Activated naive CD4-positive, alpha-beta T cell treated with anti-CD3 and anti-CD28 coated beads for 36 hours (primary cell): ENCODE data around the gene ACMSD. TPM values are rescaled to one million over a fixed set of nuclear protein-coding genes. Genes with fewer than 3 reads are reported as not detected.
"Not testable (repeated sequence)": the region's sequence is repeated elsewhere in the genome, so short reads cannot be mapped to it uniquely, and the experiment has no call there.

Experiments
- CTCF ChIA-PET: fragments of 350-600 bp; sonication (Branson Sonifier 250); formaldehyde crosslinking; loops from one replicate; lab custom pipeline; 2021; ENCODE audit warnings: antibody characterized with exemption; lab: Charles Lee
- DNase-seq: peaks from one replicate; pipeline ENCODE4 v3.0.0-alpha.2; 2020
- H3K27ac Mint-ChIP-seq: one replicate; pipeline ENCODE4 v1.8.0; 2021; ENCODE audit warnings: mild to moderate bottlenecking, mixed read lengths
- H3K27me3 Mint-ChIP-seq: one replicate; pipeline ENCODE4 v1.8.0; 2021; ENCODE audit warnings: low read depth, mixed read lengths
- H3K36me3 Mint-ChIP-seq: one replicate; pipeline ENCODE4 v1.8.0; 2021; ENCODE audit warnings: low read depth, mixed read lengths
- H3K4me1 Mint-ChIP-seq: one replicate; pipeline ENCODE4 v1.8.0; 2021; ENCODE audit warnings: low read depth, mixed read lengths
- H3K4me3 Mint-ChIP-seq: one replicate; pipeline ENCODE4 v1.8.0; 2021; ENCODE audit warnings: mild to moderate bottlenecking, moderate library complexity, mixed read lengths
- H3K9me3 Mint-ChIP-seq: one replicate; pipeline ENCODE4 v1.8.0; 2021; ENCODE audit warnings: mixed read lengths
- intact Hi-C: fragments of 100-400 bp; cut with micrococcal nuclease; formaldehyde crosslinking; loops from one replicate; pipeline ENCODE4 v1.15.1; 2023
- total RNA-seq, 2 experiments: library from RNA; stranded (reverse); gene quantifications; one replicate each; pipeline ENCODE4 v1.2.3, GENCODE V29; 2021

ACMSD gene
- total RNA-seq, 2 experiments from 2014 or later: not detected

- peaks cover 9% of the 10 kb centered on the region for H3K27me3 Mint-ChIP-seq
- DNase-seq: no peak
- no peak overlapping the region for H3K27ac Mint-ChIP-seq
- no peak overlapping the region for H3K4me3 Mint-ChIP-seq
- H3K36me3 Mint-ChIP-seq: peaks cover 2% of the 10 kb centered on the region
- intact Hi-C loops: no loop called here
- no peaks in the 10 kb centered on the region for H3K4me1 Mint-ChIP-seq
- CTCF ChIA-PET: no interaction called here
- peaks cover 2% of the 10 kb centered on the region for H3K9me3 Mint-ChIP-seq
These were observed 14.6 kb upstream of the ACMSD start for GRCh38 chr2:134823832-134824231.

GRCh38 chr2:134825716-134826115 lies 12.7 kb upstream of the ACMSD start:
- DNase-seq, H3K27me3 Mint-ChIP-seq, H3K4me1 Mint-ChIP-seq, CTCF ChIA-PET, H3K9me3 Mint-ChIP-seq, H3K27ac Mint-ChIP-seq, H3K4me3 Mint-ChIP-seq, H3K36me3 Mint-ChIP-seq, intact Hi-C loops: not testable (repeated sequence)

DNA sequence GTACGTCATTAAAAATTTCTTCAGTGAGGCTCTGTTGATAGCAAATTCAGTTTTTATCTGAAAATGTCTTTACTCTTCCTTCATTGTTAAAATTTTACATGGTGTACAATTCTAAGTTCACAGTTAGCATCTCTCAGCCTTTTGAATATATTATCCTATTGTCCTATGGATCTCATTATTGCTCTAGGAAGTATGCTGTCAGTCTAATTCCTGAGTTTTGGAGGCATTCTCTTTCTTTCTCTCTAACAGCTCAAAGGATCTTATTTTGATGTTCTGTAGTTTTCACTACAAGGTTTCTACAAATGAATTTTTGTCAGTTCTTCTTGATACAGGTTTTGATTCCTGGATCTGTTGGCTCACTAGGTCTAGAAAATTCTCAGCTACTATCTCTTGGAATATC lies 2.9 kb upstream of the ACMSD start:
- no peak overlapping the region for H3K4me3 Mint-ChIP-seq

GRCh38 chr2:134836986-134837385 lies 1.4 kb upstream of the ACMSD start:
- Mint-ChIP-seq H3K4me3 (no peak overlapping the region), H3K4me1 (no peaks in the 10 kb centered on the region), H3K27ac (no peak overlapping the region), H3K36me3 (no peaks in the 10 kb centered on the region), H3K27me3 (peaks cover 8% of the 10 kb centered on the region), H3K9me3 (peaks cover 14% of the 10 kb centered on the region)
- DNase-seq: no peak
- CTCF ChIA-PET: no interaction called here
- intact Hi-C loops: no loop called here

More for the DNA sequence above, 2.9 kb upstream of the ACMSD start:
- Mint-ChIP-seq H3K9me3 (peaks cover 16% of the 10 kb centered on the region), H3K27me3 (peaks cover 5% of the 10 kb centered on the region), H3K4me1 (no peaks in the 10 kb centered on the region), H3K36me3 (no peaks in the 10 kb centered on the region), H3K27ac (no peak overlapping the region)
- intact Hi-C loops: no loop called here
- CTCF ChIA-PET: no interaction called here
- DNase-seq: no peak

DNA sequence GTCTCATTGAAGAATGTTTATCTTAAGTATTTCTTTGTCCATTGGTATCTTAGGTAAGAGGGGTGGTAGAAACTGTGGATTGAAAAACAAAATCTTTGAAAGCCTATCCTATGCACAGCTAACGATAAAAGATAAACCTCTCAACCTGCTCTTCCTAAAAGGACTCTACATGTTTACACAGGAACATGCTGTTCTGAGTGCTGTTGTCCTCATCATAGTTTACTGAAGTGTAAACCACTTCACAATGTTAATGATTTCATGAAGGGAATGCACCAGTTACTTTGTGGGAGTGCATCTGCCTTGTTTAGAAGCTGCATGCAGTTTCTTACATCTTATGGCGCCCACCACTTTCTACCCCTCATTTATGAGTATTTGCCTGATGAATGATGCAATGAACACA lies 1.2 kb downstream of the ACMSD start:
- Mint-ChIP-seq H3K9me3 (peaks cover 14% of the 10 kb centered on the region), H3K27ac (no peak overlapping the region), H3K27me3 (peaks cover 8% of the 10 kb centered on the region), H3K36me3 (no peaks in the 10 kb centered on the region), H3K4me1 (no peaks in the 10 kb centered on the region), H3K4me3 (no peak overlapping the region)
- CTCF ChIA-PET: no interaction called here
- DNase-seq: no peak
- intact Hi-C loops: no loop called here

- Mint-ChIP-seq H3K36me3 (no peaks in the 10 kb centered on the region), H3K27me3 (peaks cover 6% of the 10 kb centered on the region), H3K27ac (no peak overlapping the region), H3K4me3 (no peak overlapping the region), H3K9me3 (peaks cover 4% of the 10 kb centered on the region), H3K4me1 (no peaks in the 10 kb centered on the region)
- intact Hi-C loops: no loop called here
- no peak for DNase-seq
- CTCF ChIA-PET: no interaction called here
These were observed 4.6 kb downstream of the ACMSD start for GRCh38 chr2:134842930-134843490.

- Mint-ChIP-seq H3K36me3 (no peaks in the 10 kb centered on the region), H3K27ac (no peak overlapping the region), H3K4me1 (no peaks in the 10 kb centered on the region), H3K9me3 (peaks cover 7% of the 10 kb centered on the region), H3K4me3 (no peak overlapping the region), H3K27me3 (peaks cover 6% of the 10 kb centered on the region)
- no peak for DNase-seq
- CTCF ChIA-PET: no interaction called here
- intact Hi-C loops: no loop called here
These were observed 5.6 kb downstream of the ACMSD start for GRCh38 chr2:134843968-134844367.

DNA sequence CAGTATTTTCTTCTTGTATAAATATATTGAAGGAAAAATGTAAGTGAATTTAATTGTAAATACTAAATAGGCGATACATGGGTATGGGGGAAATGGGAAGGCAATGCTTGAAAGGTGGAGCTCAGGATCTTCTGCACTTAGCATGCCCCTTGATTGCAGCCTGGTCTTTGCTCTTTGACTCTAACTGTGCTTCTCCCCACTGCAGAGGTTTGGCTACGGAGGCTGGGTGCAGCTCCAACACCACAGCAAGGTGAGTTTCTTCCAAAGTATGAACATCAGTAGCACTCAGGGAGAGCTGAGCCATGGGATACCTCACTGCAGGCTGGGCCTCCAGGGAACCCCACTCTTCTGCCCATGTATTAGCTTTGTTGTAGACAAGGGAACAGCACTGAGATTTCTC lies 6.6 kb downstream of the ACMSD start:
- DNase-seq: no peak
- H3K4me1 Mint-ChIP-seq: no peaks in the 10 kb centered on the region
- no peak overlapping the region for H3K27ac Mint-ChIP-seq
- intact Hi-C loops: no loop called here
- H3K9me3 Mint-ChIP-seq: peaks cover 7% of the 10 kb centered on the region
- H3K4me3 Mint-ChIP-seq: no peak overlapping the region
- H3K27me3 Mint-ChIP-seq: peaks cover 6% of the 10 kb centered on the region
- no peaks in the 10 kb centered on the region for H3K36me3 Mint-ChIP-seq
- CTCF ChIA-PET: no interaction called here

- CTCF ChIA-PET: no interaction called here
- Mint-ChIP-seq H3K4me3 (no peak overlapping the region), H3K27ac (no peak overlapping the region), H3K36me3 (no peaks in the 10 kb centered on the region), H3K4me1 (no peaks in the 10 kb centered on the region), H3K27me3 (peaks cover 2% of the 10 kb centered on the region), H3K9me3 (peaks cover 7% of the 10 kb centered on the region)
- DNase-seq: no peak
- intact Hi-C loops: no loop called here
These were observed 7.3 kb downstream of the ACMSD start for GRCh38 chr2:134845719-134846118.

DNA sequence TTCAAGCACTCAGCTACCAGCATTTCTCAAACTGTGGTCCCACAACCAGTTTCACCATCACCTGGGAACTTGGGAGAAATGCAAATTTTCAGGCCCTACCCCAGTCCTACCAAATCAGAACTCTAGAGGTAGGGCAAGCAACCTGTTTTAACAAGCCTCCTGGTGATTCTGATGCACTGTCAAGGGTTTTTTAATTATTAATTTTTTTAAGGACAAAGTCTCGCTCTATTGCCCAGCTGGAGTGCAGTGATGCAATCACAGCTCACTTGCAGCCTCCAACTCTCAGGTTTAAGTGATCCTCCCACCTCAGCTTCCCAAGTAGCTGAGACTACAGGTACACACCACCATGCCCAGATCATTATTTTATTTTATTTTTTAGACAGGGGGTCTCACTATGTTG lies 7.8 kb downstream of the ACMSD start:
- peaks cover 7% of the 10 kb centered on the region for H3K9me3 Mint-ChIP-seq
- no peaks in the 10 kb centered on the region for H3K27me3 Mint-ChIP-seq
- H3K4me3 Mint-ChIP-seq: no peak overlapping the region
- H3K27ac Mint-ChIP-seq: no peak overlapping the region
- CTCF ChIA-PET: no interaction called here
- no peaks in the 10 kb centered on the region for H3K4me1 Mint-ChIP-seq
- no peak for DNase-seq
- intact Hi-C loops: no loop called here
- no peaks in the 10 kb centered on the region for H3K36me3 Mint-ChIP-seq

DNA sequence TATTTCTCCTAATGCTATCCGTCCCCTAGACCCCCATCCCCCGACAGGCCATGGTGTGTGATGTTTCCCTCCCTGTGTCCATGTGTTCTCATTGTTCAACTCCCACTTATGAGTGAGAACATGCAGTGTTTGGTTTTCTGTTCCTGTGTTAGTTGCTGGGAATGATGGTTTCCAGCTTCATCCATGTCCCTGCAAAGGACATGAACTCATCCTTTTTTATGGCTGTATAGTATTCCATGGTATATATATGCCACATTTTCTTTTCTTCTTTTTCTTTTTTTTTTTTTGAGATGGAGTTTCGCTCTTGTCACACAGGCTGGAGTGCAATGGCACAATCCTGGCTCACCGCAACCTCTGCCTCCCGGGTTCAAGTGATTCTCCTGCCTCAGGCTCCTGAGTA lies 9.2 kb downstream of the ACMSD start:
- H3K9me3 Mint-ChIP-seq, DNase-seq, intact Hi-C loops, H3K4me3 Mint-ChIP-seq, H3K27ac Mint-ChIP-seq, CTCF ChIA-PET, H3K4me1 Mint-ChIP-seq, H3K36me3 Mint-ChIP-seq, H3K27me3 Mint-ChIP-seq: not testable (repeated sequence)

DNA sequence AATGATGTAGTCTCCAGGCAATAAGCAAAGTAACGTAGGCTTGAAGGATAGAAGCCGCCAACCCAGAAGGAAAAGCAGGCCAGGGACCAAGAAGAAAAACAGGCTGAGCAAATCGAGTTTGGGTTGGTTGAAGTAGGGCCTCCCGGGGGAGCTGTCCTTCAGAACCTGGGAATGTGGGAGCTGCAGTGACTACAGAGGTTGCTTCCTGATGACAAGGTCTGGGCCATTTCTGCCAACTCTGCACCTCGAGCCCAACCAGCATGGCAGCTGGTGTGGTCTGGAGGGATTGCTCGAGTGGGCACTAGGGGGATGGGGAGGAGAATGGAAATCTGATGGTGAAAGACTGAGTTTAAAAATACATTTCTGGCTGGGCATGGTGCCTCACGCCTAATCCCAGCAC lies 14.1 kb downstream of the ACMSD start:
- Mint-ChIP-seq H3K27ac (no peak overlapping the region), H3K9me3 (peaks cover 5% of the 10 kb centered on the region), H3K27me3 (peaks cover 4% of the 10 kb centered on the region), H3K4me3 (no peak overlapping the region), H3K36me3 (peaks cover 2% of the 10 kb centered on the region), H3K4me1 (no peaks in the 10 kb centered on the region)
- no peak for DNase-seq
- intact Hi-C loops: no loop called here
- CTCF ChIA-PET: interaction anchor here (1.1 kb wide), 1 partner anchor 195 kb away, joined by 3 read pairs; no protein-coding TSS in a partner anchor

DNA sequence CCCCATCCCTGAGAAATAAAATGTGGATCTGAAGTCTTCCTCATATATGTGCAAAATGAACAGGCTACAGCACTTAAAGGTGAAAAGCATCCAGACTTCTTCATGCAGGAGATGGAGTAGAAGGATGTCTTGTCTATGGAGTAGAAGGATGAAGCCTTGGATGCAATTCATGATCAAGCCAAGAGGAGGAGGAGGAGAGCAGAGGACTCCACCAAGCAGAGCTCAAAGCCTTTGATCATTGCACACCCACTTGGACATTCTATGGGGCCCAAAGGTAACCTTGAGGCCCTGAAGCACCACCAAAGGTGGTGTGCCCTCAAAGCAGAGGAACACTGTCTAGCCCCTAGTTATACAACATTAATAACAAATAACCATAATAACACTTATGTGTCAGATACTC lies 17.3 kb downstream of the ACMSD start:
- no peaks in the 10 kb centered on the region for H3K4me1 Mint-ChIP-seq
- H3K27me3 Mint-ChIP-seq: peaks cover 4% of the 10 kb centered on the region
- H3K4me3 Mint-ChIP-seq: no peak overlapping the region
- intact Hi-C loops: no loop called here
- H3K27ac Mint-ChIP-seq: no peak overlapping the region
- CTCF ChIA-PET: no interaction called here
- no peak for DNase-seq
- H3K9me3 Mint-ChIP-seq: no peaks in the 10 kb centered on the region
- peaks cover 2% of the 10 kb centered on the region for H3K36me3 Mint-ChIP-seq
